Measurements from ENCODE around the gene EGFL7.

DNA sequence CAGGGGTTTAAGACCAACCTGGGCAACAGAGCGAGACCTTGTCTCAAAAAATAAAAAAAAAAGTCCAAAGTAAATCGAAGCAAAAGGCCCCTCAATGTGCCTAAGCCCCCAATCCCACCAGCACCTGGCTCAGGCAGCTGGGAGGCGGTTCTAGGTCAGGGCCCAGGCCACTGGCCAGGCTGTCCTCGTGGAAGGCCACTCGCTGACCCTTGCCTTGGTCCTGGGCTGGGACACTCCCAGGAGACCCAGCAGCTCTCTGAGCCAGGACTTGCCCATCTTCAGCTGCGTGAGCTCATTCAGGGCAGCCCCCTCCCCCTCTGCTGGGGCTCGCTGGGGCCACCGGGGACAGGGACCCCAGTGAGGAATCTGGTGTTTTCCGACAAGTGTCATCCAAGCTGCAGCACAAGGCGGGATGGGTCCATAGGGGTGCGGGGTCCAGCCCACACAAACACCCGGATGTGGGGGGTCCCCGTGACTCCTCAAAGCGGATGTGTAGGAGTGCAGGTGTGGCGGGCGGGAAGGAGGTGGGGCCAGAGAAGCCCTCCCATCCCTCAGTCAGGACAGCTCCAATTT, 20.5 kb downstream of the EGFL7 start:
- no peak for TF ChIP-seq CTCF (IDR thresholded peaks at IDR 0.05)
- TF ChIP-seq EZH2phosphoT487 (IDR thresholded peaks at IDR 0.05): no peak
- TF ChIP-seq EZH2 (IDR thresholded peaks at IDR 0.05): no peak
